ENCODE data around the gene PLA2G3.

PLA2G3 gene

DNA sequence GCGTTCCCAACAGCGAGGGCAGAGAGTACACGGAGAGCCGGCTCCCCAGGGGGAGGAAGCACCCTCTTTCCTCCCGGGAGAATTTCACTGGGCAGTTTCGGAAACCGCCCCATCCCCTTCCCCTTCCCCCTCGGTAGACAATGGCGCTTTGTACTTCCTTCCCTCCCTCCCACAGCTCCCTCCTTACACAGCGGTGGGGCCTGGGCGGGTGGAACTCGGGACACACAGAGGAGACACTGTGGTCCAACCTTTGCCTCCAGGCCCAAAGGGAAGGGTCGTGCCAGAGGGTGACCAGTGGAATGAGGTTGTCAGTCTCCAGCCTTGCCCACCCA lies 54.8 kb downstream of the PLA2G3 start:
- Histone ChIP-seq H3K36me3 (replicated peaks; ENCODE audit: low read depth, low read length) (no peaks in the 10 kb centered on the region), H3K4me2 (ENCODE audit: low read length) (peak overlapping the region; percentile 93), H3K9me3 (ENCODE audit: insufficient read depth, low read length) (no peaks in the 10 kb centered on the region), H3K4me3 (ENCODE audit: low read length) (peak overlapping the region; percentile 95), H3K27ac (ENCODE audit: low read length) (peak overlapping the region; percentile 93), H2AFZ (ENCODE audit: low read depth, low read length) (peak overlapping the region; percentile 35), H3K27me3 (ENCODE audit: low read depth, low read length) (no peaks in the 10 kb centered on the region), H3K79me2 (ENCODE audit: low read length) (peaks cover 20% of the 10 kb centered on the region), H3K9ac (ENCODE audit: low read length) (peak overlapping the region; percentile 99), H3K4me1 (ENCODE audit: low read length) (peaks cover 43% of the 10 kb centered on the region), H4K20me1 (ENCODE audit: insufficient read depth, low read length) (no peaks in the 10 kb centered on the region)
- TF ChIP-seq, protein P1, sequence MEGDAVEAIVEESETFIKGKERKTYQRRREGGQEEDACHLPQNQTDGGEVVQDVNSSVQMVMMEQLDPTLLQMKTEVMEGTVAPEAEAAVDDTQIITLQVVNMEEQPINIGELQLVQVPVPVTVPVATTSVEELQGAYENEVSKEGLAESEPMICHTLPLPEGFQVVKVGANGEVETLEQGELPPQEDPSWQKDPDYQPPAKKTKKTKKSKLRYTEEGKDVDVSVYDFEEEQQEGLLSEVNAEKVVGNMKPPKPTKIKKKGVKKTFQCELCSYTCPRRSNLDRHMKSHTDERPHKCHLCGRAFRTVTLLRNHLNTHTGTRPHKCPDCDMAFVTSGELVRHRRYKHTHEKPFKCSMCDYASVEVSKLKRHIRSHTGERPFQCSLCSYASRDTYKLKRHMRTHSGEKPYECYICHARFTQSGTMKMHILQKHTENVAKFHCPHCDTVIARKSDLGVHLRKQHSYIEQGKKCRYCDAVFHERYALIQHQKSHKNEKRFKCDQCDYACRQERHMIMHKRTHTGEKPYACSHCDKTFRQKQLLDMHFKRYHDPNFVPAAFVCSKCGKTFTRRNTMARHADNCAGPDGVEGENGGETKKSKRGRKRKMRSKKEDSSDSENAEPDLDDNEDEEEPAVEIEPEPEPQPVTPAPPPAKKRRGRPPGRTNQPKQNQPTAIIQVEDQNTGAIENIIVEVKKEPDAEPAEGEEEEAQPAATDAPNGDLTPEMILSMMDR (IDR thresholded peaks at IDR 0.05; ENCODE audit: low read depth, low read length), result no peak
- TF ChIP-seq EZH2phosphoT487 (IDR thresholded peaks at IDR 0.05; ENCODE audit: low read depth), result no peak

DNA sequence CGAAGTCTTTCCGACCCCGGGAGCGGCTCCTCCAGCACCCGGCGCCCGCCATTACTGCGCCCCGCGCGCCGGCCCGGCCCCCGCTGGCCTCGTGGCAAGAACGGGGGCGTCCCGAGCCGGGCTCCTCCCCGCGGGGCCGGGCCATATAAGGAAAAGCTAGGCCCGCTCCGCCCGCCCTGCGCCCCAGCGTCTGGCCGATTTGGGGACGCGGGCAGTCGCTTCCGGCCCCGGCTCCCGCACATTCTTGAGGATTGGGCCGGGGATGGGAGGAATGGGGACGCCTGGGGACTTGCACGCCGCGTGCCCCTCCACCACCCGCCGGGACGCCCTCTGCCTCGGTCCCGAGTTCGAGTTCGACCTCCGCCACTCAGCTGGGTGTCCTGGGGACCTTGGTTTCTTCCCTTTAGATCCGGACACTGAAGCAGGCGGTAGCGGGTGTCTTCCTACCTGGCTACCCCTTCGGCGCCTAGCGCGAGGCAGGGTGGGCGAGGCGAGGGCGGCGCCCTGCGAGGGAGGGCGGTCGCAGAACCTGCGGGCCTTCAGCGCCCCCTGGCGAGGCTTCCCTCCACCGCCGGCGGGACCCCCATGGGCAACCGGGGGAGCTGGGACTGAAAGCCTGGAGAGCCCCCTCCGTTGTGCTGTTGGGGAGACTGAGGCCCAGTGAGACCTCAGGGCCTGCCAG lies 55.4 kb downstream of the PLA2G3 start:
- H3K4me3 ChIP-seq (ENCODE audit: low read length), result peak overlapping the region; percentile 95
- H2AFZ ChIP-seq (ENCODE audit: low read depth, low read length), result peak overlapping the region; percentile 87
- no peaks in the 10 kb centered on the region for H3K36me3 ChIP-seq (replicated peaks; ENCODE audit: low read depth, low read length)
- peaks cover 45% of the 10 kb centered on the region for H3K4me1 ChIP-seq (ENCODE audit: low read length)
- no peaks in the 10 kb centered on the region for H3K9me3 ChIP-seq (ENCODE audit: insufficient read depth, low read length)
- H3K9ac ChIP-seq (ENCODE audit: low read length), result peak overlapping the region; percentile 99
- peaks cover 20% of the 10 kb centered on the region for H3K79me2 ChIP-seq (ENCODE audit: low read length)
- TF ChIP-seq, protein P1 (IDR thresholded peaks at IDR 0.05; ENCODE audit: low read depth, low read length), result peak; percentile 94
- TF ChIP-seq EZH2phosphoT487 (IDR thresholded peaks at IDR 0.05; ENCODE audit: low read depth), result no peak
- H3K27me3 ChIP-seq (ENCODE audit: low read depth, low read length), result no peaks in the 10 kb centered on the region
- H4K20me1 ChIP-seq (ENCODE audit: insufficient read depth, low read length), result no peaks in the 10 kb centered on the region
- peak overlapping the region; percentile 93 for H3K27ac ChIP-seq (ENCODE audit: low read length)
- H3K4me2 ChIP-seq (ENCODE audit: low read length), result peak overlapping the region; percentile 93

All from OCI-LY3 (cell line).